ENCODE data around the gene SGF29. TPM values are rescaled to one million over a fixed set of nuclear protein-coding genes. Genes with fewer than 3 reads are reported as not detected.
A peak's percentile ranks its signal among the peaks of the same experiment; 100 is the strongest.
"Not testable (repeated sequence)": the region's sequence is repeated elsewhere in the genome, so short reads cannot be mapped to it uniquely, and the experiment has no call there.

SGF29 gene
- total RNA-seq, 1 donor = 11.9 TPM

DNA sequence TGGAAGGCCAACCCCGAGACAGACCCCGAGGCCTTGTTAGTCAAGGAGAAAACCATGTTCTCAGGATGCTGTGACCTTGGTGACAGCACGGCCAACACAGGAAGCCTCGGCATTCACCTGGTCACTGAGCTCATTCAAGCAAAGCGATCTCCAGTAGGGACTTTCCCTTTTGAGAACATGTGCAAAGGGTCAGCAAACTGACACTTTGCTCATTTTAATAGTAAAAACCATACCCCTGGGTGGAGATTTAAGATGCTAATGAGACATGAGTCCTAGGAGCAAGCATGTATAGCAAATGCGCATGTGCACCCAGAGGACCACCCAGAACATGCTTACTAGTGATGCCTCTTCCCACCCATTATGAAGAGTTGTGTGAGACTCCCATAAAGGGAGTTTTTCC is 48.8 kb downstream of the SGF29 start:
- DNase-seq (ENCODE audit: low read depth) = no peak
- TF ChIP-seq CTCF (IDR thresholded peaks at IDR 0.05; ENCODE audit: insufficient read depth, low read length) = no peak
- no peak overlapping the region for H3K4me3 ChIP-seq (ENCODE audit: low read depth, low read length)

GRCh38 chr16:28603381-28604185 is 49.9 kb downstream of the SGF29 start:
- TF ChIP-seq CTCF (IDR thresholded peaks at IDR 0.05; ENCODE audit: insufficient read depth, low read length) = no peak
- no peak for DNase-seq (ENCODE audit: low read depth)

GRCh38 chr16:28604186-28604565 is 50.5 kb downstream of the SGF29 start:
- H3K4me3 ChIP-seq (ENCODE audit: low read depth, low read length) = no peak overlapping the region
- no peak for TF ChIP-seq CTCF (IDR thresholded peaks at IDR 0.05; ENCODE audit: insufficient read depth, low read length)
- no peak for DNase-seq (ENCODE audit: low read depth)

More at GRCh38 chr16:28603381-28604185, 49.9 kb downstream of the SGF29 start:
- no peak overlapping the region for H3K4me3 ChIP-seq (ENCODE audit: low read depth, low read length)

- no peak for DNase-seq (ENCODE audit: low read depth)
Measured at GRCh38 chr16:28606291-28607115, 52.8 kb downstream of the SGF29 start.

DNA sequence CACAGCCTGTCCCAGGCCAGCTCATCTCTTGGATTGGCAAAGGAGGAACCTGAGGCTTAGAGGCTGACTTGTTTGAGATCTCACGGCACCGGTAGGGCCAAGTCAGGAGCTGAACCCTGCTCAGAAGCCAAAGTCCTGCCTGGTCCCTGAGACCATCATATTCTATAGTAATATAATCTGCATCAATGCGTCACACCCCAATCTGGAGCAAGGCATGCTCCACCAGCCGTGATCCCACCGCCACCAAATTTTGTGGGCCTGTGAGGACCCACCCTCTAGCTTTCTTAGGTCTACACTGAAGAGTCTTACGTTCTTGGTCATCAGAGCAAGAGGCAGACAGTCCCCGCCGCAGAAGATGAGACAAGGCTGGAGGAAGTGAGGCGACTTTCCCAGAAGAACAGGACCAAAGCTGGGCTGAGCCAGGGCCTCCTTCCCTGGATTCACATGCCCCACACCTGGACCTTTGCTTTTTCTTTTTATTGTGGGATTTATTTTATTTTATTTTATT is 53.5 kb downstream of the SGF29 start:
- H3K4me3 ChIP-seq (ENCODE audit: low read depth, low read length) = no peak overlapping the region
- DNase-seq (ENCODE audit: low read depth) = no peak
- no peak for TF ChIP-seq CTCF (IDR thresholded peaks at IDR 0.05; ENCODE audit: insufficient read depth, low read length)

More at GRCh38 chr16:28606291-28607115, 52.8 kb downstream of the SGF29 start:
- no peak overlapping the region for H3K4me3 ChIP-seq (ENCODE audit: low read depth, low read length)
- TF ChIP-seq CTCF (IDR thresholded peaks at IDR 0.05; ENCODE audit: insufficient read depth, low read length) = no peak

GRCh38 chr16:28607681-28608495 is 54.2 kb downstream of the SGF29 start:
- DNase-seq (ENCODE audit: low read depth) = not testable (repeated sequence)

GRCh38 chr16:28608496-28608808 is 54.7 kb downstream of the SGF29 start:
- DNase-seq (ENCODE audit: low read depth); H3K4me3 ChIP-seq (ENCODE audit: low read depth, low read length): not testable (repeated sequence)

More at GRCh38 chr16:28607681-28608495, 54.2 kb downstream of the SGF29 start:
- not testable (repeated sequence) for H3K4me3 ChIP-seq (ENCODE audit: low read depth, low read length)

GRCh38 chr16:28608867-28609596 is 55.3 kb downstream of the SGF29 start:
- peak overlapping the region; percentile 25 for H3K4me3 ChIP-seq (ENCODE audit: low read depth, low read length)

More at GRCh38 chr16:28608867-28609596, 55.3 kb downstream of the SGF29 start:
- DNase-seq (ENCODE audit: low read depth) = peak; percentile 13
